ENCODE results near the gene ZAP70.

The ZAP70 gene

GRCh38 chr2:97735161-97735561 is 21.8 kb downstream of the ZAP70 start:
- DNase-seq, result no peak

GRCh38 chr2:97736185-97736584 is 22.8 kb downstream of the ZAP70 start:
- DNase-seq, result no peak

GRCh38 chr2:97736608-97737330 is 23.4 kb downstream of the ZAP70 start:
- DNase-seq, result no peak

GRCh38 chr2:97737421-97738178 is 24.2 kb downstream of the ZAP70 start:
- DNase-seq, result no peak

GRCh38 chr2:97738179-97739019 is 25.0 kb downstream of the ZAP70 start:
- DNase-seq, result no peak

- DNase-seq, result no peak
Observed at GRCh38 chr2:97739020-97739892, 25.9 kb downstream of the ZAP70 start.

- DNase-seq, result no peak
Observed at GRCh38 chr2:97739893-97740245, 26.5 kb downstream of the ZAP70 start.

- peak; percentile 84 for DNase-seq
Observed at GRCh38 chr2:97740590-97741182, 27.3 kb downstream of the ZAP70 start.

- no peak for DNase-seq
Observed at GRCh38 chr2:97741251-97741650, 27.9 kb downstream of the ZAP70 start.

GRCh38 chr2:97741686-97742085 is 28.3 kb downstream of the ZAP70 start:
- DNase-seq, result no peak

- no peak for DNase-seq
Observed at GRCh38 chr2:97742381-97742847, 29.0 kb downstream of the ZAP70 start.

GRCh38 chr2:97743913-97744312 is 30.5 kb downstream of the ZAP70 start:
- DNase-seq, result no peak

GRCh38 chr2:97745474-97746174 is 32.2 kb downstream of the ZAP70 start:
- peak; percentile 15 for DNase-seq

GRCh38 chr2:97747285-97747684 is 33.9 kb downstream of the ZAP70 start:
- peak; percentile 57 for DNase-seq

- DNase-seq, result no peak
Observed at GRCh38 chr2:97747716-97748115, 34.3 kb downstream of the ZAP70 start.

GRCh38 chr2:97749581-97749980 is 36.2 kb downstream of the ZAP70 start:
- no peak for DNase-seq

- no peak for DNase-seq
Observed at GRCh38 chr2:97750017-97750416, 36.6 kb downstream of the ZAP70 start.

GRCh38 chr2:97751752-97752151 is 38.4 kb downstream of the ZAP70 start:
- no peak for DNase-seq

- no peak for DNase-seq
Observed at GRCh38 chr2:97752342-97753334, 39.3 kb downstream of the ZAP70 start.
